H1 (cell line): Measurements from ENCODE around the gene ADGRL3. TPM values are rescaled to one million over a fixed set of nuclear protein-coding genes. Genes with fewer than 3 reads are reported as not detected.

Experiments
- CTBP2 ChIP-seq: IDR thresholded peaks from 2 replicates; pipeline ENCODE4 v1.7.0; 2011; ENCODE audit warnings: borderline replicate concordance, mild to moderate bottlenecking, moderate library complexity, mixed read lengths, low read length; ENCODE audit not compliant: insufficient read depth, insufficient read length
- RAD21 ChIP-seq, 2 experiments: IDR thresholded peaks in 1 of 2; conservative IDR thresholded peaks in 1 of 2; 2 replicates each; pipeline ENCODE4 v1.6.1; 2011; ENCODE audit warnings: low read depth in 2 of 2, low read length in 2 of 2, improper control_type of control experiment in 1 of 2, inconsistent platforms in 1 of 2, mild to moderate bottlenecking in 1 of 2, moderate library complexity in 1 of 2
- RNF2 ChIP-seq: fragments of 200-900, 300-1000 bp; sonication (generic); IDR thresholded peaks from 2 replicates; pipeline ENCODE4 v1.7.1; 2016; ENCODE audit warnings: borderline replicate concordance, low read depth, mild to moderate bottlenecking, antibody characterized with exemption, low read length; ENCODE audit not compliant: poor library complexity, severe bottlenecking; ENCODE audit errors: missing control alignments
- polyA plus RNA-seq, 7 experiments: library from polyadenylated mRNA; depleted of rRNA in 3 of 7; stranded (reverse) in 5 of 7; unstranded in 2 of 7; fragments of >200 nt in 5 of 7; fragments of 200-250 nt in 2 of 7; gene quantifications; 1 replicate in 5 of 7; 2 replicates in 1 of 7; 4 replicates in 1 of 7; pipeline versions ENCODE4 v1.2.1 to v1.2.3, GENCODE V29; 2011 to 2013; ENCODE audit warnings: missing spikeins in 2 of 7, mixed read lengths in 2 of 7
- total RNA-seq: library from RNA; stranded (reverse); fragmentation: NEBNext Ultra II Directional; extraction: Animal tissue kit (Norgen Biotek cat#: 25700); gene quantifications from 2 replicates; pipeline ENCODE4 v1.2.1, GENCODE V29; 2021

ADGRL3 gene
- total and polyA plus RNA-seq, 2 of the 8 experiments (the other 6 are each of a cell fraction or from before 2014, with no cell fraction given): 6.6 to 13.0 TPM

DNA sequence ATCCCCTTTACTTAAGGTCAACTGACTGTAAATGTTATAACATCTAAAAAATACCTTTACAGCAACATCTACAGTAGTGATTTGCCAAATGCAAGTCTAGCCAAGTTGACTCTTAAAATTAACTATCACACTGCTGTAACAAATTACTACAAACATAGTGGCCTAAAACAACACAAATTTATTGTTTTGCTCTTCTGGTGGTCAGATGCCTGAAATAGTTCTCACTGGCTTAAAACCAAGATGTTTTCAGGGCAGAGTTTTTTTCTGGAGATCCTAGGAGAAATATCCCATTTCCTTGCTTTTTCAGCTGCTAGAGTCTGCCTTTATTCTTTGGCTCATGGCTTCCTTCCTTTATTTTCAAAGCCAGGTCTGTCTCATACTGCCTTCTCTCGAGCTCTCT, 120.5 kb downstream of the ADGRL3 start (continued):
- TF ChIP-seq RNF2: no peak
- TF ChIP-seq CTBP2: no peak
- TF ChIP-seq RAD21 (IDR thresholded peaks at IDR 0.05 in 1 of 2, conservative IDR thresholded peaks at IDR 0.05 in 1 of 2; ENCODE audit: low read depth in 2 of 2, low read length in 2 of 2): no peak
